ENCODE measurements around the gene VWA8. TPM values are rescaled to one million over a fixed set of nuclear protein-coding genes. Genes with fewer than 3 reads are reported as not detected.

VWA8 gene
- total RNA-seq, 1 experiment from 2014 or later = 21.4 TPM

GRCh38 chr13:41782086-41782485 is 178.8 kb downstream of the VWA8 start:
- no TSS peak for BruUV-seq (replicated peaks)
- no peaks in the 10 kb centered on the region for H3K36me3 Mint-ChIP-seq (ENCODE audit: insufficient read depth, unreplicated experiment)
- CTCF ChIA-PET = interaction anchor here (0.6 to 1.0 kb wide), 2 partner anchors 10 to 114 kb away, joined by 3 to 5 read pairs; no protein-coding TSS in a partner anchor
- intact Hi-C loops (cut with micrococcal nuclease) = no loop called here
- no peak overlapping the region for H3K27ac Mint-ChIP-seq (ENCODE audit: low read depth, unreplicated experiment)
- H3K9me3 Mint-ChIP-seq (ENCODE audit: unreplicated experiment) = no peaks in the 10 kb centered on the region
- no peaks in the 10 kb centered on the region for H3K4me1 Mint-ChIP-seq (ENCODE audit: insufficient read depth, unreplicated experiment)
- POLR2A ChIA-PET = interaction anchor here (0.7 to 1.5 kb wide), 2 partner anchors 9 to 89 kb away, joined by 3 read pairs; no protein-coding TSS in a partner anchor
- DNase-seq (ENCODE audit: unreplicated experiment) = no peak
- H3K27me3 Mint-ChIP-seq (ENCODE audit: insufficient read depth, unreplicated experiment) = no peaks in the 10 kb centered on the region
- TF ChIP-seq CTCF (IDR thresholded peaks at IDR 0.05; ENCODE audit: unreplicated experiment) = no peak
- no peak overlapping the region for H3K4me3 Mint-ChIP-seq (ENCODE audit: unreplicated experiment)

GRCh38 chr13:41780715-41781706 is 179.9 kb downstream of the VWA8 start:
- no peaks in the 10 kb centered on the region for H3K27me3 Mint-ChIP-seq (ENCODE audit: insufficient read depth, unreplicated experiment)
- DNase-seq (ENCODE audit: unreplicated experiment) = peak; percentile 53
- POLR2A ChIA-PET = interaction anchor here (0.6 to 1.5 kb wide), 4 partner anchors 10 to 263 kb away, joined by 3 read pairs; no protein-coding TSS in a partner anchor

GRCh38 chr13:41775251-41775650 is 185.7 kb downstream of the VWA8 start:
- Mint-ChIP-seq H3K27ac (ENCODE audit: low read depth, unreplicated experiment) (no peak overlapping the region), H3K4me1 (ENCODE audit: insufficient read depth, unreplicated experiment) (no peaks in the 10 kb centered on the region), H3K36me3 (ENCODE audit: insufficient read depth, unreplicated experiment) (peaks cover 11% of the 10 kb centered on the region), H3K4me3 (ENCODE audit: unreplicated experiment) (no peak overlapping the region), H3K9me3 (ENCODE audit: unreplicated experiment) (no peaks in the 10 kb centered on the region), H3K27me3 (ENCODE audit: insufficient read depth, unreplicated experiment) (no peaks in the 10 kb centered on the region)
- CTCF ChIA-PET = no interaction called here
- TF ChIP-seq CTCF (IDR thresholded peaks at IDR 0.05; ENCODE audit: unreplicated experiment) = no peak
- BruUV-seq (replicated peaks) = no TSS peak
- intact Hi-C loops (cut with micrococcal nuclease) = no loop called here
- no peak for DNase-seq (ENCODE audit: unreplicated experiment)
- POLR2A ChIA-PET = no interaction called here

More at GRCh38 chr13:41780715-41781706, 179.9 kb downstream of the VWA8 start:
- no peaks in the 10 kb centered on the region for H3K36me3 Mint-ChIP-seq (ENCODE audit: insufficient read depth, unreplicated experiment)
- CTCF ChIA-PET = interaction anchor here (0.6 to 1.6 kb wide), 4 partner anchors 11 to 113 kb away, joined by 3 to 5 read pairs (median 4); no protein-coding TSS in a partner anchor
- no TSS peak for BruUV-seq (replicated peaks)
- no peaks in the 10 kb centered on the region for H3K4me1 Mint-ChIP-seq (ENCODE audit: insufficient read depth, unreplicated experiment)
- H3K9me3 Mint-ChIP-seq (ENCODE audit: unreplicated experiment) = no peaks in the 10 kb centered on the region
- no peak overlapping the region for H3K27ac Mint-ChIP-seq (ENCODE audit: low read depth, unreplicated experiment)
- intact Hi-C loops (cut with micrococcal nuclease) = no loop called here
- H3K4me3 Mint-ChIP-seq (ENCODE audit: unreplicated experiment) = no peak overlapping the region
- TF ChIP-seq CTCF (IDR thresholded peaks at IDR 0.05; ENCODE audit: unreplicated experiment) = no peak

- Mint-ChIP-seq H3K27ac (ENCODE audit: low read depth, unreplicated experiment) (no peak overlapping the region), H3K36me3 (ENCODE audit: insufficient read depth, unreplicated experiment) (peaks cover 15% of the 10 kb centered on the region), H3K9me3 (ENCODE audit: unreplicated experiment) (no peaks in the 10 kb centered on the region), H3K4me1 (ENCODE audit: insufficient read depth, unreplicated experiment) (no peaks in the 10 kb centered on the region), H3K4me3 (ENCODE audit: unreplicated experiment) (no peak overlapping the region), H3K27me3 (ENCODE audit: insufficient read depth, unreplicated experiment) (no peaks in the 10 kb centered on the region)
- intact Hi-C loops (cut with micrococcal nuclease) = no loop called here
- TF ChIP-seq CTCF (IDR thresholded peaks at IDR 0.05; ENCODE audit: unreplicated experiment) = no peak
- no peak for DNase-seq (ENCODE audit: unreplicated experiment)
- POLR2A ChIA-PET = no interaction called here
- CTCF ChIA-PET = no interaction called here
- no TSS peak for BruUV-seq (replicated peaks)
Measured at GRCh38 chr13:41774605-41775218, 186.2 kb downstream of the VWA8 start.

Measured in MCF 10A (cell line).